Activated naive CD4-positive, alpha-beta T cell treated with Interleukin-2 at 50 U/mL for 16 hours (primary cell): ENCODE measurements around the gene KCNJ10.

Experiments used
- DNase-seq: peaks from one replicate; pipeline ENCODE4 v3.0.0-alpha.2; 2020

KCNJ10 gene

DNA sequence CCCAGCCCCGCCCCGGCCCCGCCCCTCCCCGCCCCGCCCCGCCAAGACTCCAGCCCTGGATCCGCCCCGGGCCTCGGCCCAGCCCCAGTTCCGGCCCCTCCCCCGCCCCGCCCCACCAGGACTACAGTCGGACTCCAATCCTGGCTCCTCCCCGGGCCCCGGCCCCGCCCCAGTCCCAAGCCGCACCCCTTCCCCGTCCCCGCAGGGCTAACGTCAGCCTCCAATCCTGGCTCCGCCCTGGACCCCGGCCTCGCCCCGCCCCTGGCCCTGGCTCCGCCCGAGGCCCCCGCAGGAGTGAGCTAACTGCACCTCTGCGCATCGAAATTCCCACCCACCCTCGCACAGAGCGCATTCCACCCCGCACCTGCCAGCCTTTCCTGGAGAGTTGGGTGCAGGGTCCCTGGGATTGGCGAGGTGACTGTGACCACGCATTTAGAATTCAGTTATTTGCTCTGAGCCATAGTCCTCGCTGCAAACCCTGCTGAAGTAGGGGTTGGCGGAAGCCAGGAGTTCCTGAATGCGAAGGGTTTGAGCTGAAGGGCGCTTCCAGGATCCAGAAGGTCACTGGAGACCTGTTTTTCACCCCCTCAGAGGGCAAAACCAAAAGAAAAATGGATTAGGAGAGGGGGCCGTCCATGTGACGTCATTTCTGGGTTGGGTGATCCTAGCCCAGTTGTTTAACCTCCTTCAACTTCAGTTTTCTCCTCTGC lies 29.0 kb upstream of the KCNJ10 start:
- peak; percentile 98 for DNase-seq

DNA sequence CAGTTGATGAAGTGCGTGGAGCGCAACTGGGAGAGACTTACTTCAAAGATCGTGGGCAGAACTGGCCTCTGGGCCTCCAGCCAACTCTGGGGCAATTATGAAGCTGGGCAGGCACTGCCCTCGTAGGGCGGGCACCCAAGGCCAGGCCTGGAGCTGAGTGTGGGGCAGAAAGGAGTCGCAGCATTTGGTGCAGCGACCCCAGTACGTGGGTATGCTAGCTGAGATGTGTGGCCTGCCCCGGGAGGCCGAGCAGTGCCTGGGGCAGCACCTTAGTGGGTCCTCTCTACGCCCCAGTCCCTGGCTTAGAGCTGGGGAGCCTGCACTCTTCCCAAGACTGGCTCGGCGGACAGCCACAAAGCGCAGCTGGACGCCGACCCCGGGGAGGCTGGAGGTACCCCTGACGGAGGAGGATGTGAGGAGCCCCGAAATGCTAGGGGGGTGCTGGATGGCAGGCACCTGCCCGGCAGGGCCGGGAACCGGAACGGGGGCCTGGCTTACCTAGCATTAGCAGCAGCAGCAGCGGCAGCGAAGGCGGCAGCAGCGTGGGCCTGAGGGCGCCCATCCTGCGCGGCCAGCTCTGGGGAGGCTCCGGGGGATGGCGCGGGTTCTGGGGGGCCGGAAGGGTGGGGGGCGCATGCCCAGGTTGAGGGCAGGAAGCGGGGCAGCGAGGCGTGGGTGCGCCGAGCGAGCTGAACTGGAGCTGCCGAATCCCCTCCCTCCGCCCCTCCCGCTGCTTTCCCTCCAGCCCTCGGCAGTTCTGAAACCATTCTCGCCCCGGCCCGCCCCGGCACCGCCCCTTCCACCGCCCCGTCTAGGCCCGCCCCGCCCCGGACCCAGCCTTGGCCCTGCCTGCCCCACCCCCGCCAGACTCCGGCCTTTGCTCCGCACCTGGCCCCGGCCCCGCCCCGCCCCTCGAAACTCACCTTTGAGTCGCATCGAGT lies 28.2 kb upstream of the KCNJ10 start, which contains the start of gene IGSF8:
Gene IGSF8, minus strand, starts transcription at position 709 of the 941 bp plus-strand sequence. Its CDS starts 147 bp downstream, at position 562.
- DNase-seq = peak; percentile 89

DNA sequence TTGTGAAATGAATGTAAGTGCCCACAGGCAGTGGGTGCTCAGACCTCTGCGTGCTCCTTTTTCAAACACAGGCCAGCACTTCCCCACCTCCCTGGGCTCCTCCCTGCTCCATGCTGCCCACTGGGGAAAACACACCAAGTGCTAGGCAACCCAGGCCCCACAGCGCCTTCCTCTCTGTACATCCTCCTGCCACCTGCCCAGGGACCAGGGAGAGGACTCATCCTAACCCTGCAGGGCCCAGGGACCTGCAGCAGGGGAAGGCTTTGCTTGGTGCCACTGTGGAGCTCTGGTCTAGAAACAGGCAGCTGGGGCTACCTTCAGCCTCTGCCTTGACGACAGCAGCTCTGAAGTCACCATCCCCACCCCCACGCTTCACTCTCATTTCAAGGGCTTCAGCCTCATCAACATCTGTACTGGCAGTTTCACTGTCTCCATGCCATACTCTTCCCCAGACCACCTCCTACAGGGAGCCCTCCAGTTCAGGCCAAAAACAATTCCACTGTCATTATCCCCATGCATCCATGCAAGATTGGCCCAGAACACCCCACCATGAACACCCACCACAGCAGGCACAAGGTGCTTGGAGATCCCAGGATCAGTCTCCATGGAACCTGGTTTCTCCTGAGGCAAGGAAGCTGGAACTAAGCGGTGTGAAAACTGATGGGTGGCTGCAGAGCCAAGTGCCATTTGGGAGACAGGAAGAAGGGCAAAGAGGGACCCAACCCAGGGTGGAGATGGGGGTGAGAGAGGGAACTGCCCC lies 27.4 kb upstream of the KCNJ10 start:
- peak; percentile 39 for DNase-seq

DNA sequence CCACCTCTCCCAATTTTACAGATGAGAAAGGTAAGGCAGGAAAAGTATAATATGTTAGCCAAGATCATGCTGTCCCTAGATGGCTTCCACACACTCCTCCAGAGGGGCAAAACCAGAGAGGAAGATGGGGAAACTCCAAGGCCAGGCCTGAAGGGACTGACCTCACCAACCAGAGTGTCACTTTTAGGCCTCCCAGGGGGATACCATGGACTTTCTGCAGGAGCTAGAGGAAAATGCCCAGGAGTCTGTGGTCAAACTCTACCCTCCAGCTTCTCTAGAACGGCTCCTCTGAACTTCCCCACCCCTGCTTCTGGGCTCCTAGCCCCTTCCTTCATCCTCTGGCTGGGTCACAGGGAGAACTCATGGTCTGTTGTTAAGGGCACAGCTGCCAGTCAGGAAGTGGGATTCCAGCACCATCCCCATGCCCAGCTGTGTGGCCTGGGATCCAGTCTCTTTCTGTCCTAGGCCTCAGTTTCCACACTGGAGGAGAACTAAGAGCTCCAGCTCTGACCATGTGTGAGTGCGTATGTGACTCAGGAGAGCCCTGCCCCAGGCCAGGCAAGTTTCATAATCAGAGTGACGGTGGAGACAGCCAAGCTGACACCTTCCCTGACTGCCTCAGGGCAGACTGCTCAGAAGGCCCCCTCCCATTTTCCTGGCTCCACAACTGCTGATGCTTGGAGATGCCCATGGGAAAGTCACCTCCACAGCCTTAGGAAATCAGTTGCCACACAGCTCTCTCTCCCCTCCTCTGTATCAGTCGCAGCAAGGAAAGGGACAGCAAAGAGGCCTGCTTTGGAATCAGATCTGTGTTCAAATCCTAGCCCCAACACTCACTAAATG lies 26.5 kb upstream of the KCNJ10 start:
- no peak for DNase-seq

DNA sequence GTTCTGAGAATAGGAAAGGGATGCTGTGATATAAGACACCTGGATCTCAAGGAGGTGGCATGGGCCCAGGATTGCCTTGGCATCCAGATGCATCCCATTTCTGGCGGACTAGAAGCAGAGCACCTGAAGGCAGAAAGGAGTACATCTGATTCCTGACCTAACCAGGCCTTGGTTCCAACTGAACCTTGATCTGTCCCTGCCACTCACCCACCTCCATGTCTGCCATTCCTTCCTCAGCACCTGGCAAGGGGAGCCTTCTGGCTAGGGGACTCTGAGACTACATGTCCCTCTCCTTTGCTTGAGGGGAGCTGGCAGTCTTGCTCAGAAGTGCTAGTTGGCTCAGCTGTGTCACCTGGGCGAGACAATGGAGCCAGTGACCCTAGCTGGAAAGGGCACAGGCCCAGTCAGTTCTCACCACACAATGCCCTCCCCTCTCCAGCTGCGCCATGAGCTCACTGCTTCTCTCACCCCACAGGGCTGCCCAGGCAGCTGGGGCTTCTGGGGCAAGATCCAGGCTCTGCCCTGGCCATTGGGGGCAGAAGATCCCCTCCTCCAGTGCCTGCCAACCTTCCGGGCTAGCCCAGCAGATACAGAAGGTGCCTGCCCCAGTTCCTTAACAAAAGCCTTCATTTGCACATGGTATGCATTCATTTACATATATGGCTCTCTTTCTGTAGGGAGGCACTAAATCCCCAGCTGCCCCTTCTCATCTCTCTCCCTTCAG lies 25.6 kb upstream of the KCNJ10 start:
- DNase-seq = no peak

DNA sequence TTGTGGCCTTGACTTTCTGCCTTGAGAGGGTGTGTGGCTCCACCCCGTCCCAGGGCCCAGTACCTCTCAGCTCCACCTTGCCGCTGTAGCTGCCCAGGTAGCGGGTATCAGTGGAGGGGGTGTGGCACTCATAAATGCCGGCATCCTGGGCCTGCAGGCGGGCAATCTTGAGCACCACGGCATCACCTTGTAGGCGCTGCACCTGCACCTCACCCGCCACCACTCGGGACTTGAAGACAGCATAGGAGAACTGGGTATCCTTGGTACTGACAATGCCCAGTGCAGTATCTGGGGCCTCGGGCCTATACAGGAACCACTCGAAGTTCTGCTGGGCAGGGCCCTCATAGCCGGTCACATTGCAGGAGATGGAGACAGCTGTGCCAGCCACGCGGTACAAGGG lies 24.8 kb upstream of the KCNJ10 start:
- DNase-seq = no peak

DNA sequence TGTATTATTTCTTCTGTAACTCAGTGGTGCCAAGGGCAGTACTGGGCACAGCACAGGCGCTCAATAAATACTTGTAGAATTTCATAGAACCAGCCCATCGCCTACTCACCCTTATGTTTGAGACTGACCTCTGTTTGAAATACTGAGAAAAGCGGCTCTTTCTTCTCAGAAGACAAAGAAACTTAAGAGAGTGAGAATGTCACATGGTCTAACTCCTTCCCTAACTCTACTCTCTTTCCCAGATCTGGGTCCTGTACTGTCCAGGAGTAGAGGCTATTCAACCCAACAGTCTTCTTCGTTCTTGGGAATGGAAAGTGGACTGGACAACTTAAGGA lies 24.3 kb upstream of the KCNJ10 start:
- no peak for DNase-seq

DNA sequence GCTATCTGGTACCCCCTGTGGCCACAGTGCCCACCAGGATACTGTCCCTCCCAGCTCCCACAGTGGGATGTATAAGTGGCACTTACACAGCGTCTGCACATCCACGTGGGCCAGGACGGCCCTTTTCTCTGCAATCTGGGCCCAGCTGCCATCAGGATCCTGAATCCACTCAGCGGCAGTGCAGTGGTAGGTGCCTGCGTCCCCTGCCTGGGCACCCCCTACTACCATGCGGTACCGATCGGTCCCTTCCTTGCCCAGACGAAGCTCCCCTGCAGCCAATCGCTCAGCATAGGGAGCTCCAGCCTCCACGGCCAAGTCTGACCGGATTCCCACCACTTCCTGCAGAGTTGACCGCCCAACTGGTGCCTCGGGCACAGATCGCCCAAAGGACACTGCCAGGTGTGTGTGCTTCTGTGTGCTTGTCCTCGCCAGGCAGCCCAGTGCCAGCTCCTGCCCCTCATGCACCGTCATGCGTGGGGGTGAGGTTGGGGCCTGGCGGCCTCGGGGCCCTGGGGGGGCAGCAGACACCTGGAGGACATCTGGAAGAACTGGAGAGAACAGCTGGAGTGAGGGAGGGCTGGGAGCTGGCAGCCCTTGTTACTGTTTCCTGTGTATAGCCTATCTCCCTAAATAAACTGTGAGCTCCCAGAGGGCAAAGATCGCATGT lies 23.8 kb upstream of the KCNJ10 start:
- no peak for DNase-seq

DNA sequence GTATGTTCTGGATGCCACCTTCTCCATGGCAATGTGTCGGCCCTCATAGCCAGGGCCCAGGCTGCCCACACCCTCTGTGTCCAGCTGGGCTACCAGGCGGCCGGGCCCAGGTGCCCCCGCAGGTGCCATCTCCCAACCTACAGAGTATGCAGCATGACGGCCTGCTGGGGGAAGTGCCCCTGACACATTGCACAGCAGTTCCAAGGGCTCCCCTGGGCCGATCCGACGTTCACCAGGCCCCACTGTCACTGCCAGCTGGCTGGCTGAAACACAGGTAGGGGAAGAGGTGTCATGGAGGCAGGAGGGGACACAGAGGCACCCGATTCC lies 23.1 kb upstream of the KCNJ10 start:
- no peak for DNase-seq

DNA sequence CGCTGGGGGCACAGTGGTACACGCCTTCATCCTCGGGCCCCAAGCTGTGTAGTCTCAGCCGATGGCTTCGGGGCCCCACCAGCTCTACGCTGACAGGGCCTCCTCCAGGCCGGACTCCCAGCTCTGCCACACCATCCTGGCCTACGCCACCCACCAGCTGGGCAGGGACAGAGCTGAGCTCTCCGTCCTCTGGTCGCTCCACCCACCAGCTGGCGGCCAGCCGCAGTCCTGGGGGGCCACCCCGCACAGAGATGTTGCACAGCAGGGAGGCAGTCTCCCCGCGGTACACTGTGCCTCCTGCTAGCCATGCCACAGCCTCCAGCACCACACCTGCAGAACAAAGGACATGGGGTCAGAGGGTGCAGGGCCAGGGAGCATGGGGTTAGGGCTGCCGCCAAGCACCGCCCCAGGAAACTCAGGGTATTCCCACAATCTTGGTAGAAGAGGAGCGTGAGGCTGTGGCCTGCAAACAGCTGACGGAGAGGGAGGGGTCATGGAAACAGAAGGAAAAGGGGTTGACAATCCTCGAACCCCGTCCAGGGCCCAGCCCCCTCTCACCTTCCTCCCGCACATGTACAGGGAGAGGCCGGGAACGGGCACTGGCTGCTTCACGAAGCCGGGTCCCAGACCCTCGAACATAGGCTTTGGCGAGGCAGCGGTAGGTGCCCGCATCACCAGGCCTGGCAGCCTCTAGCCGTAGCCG lies 22.6 kb upstream of the KCNJ10 start:
- DNase-seq = no peak

DNA sequence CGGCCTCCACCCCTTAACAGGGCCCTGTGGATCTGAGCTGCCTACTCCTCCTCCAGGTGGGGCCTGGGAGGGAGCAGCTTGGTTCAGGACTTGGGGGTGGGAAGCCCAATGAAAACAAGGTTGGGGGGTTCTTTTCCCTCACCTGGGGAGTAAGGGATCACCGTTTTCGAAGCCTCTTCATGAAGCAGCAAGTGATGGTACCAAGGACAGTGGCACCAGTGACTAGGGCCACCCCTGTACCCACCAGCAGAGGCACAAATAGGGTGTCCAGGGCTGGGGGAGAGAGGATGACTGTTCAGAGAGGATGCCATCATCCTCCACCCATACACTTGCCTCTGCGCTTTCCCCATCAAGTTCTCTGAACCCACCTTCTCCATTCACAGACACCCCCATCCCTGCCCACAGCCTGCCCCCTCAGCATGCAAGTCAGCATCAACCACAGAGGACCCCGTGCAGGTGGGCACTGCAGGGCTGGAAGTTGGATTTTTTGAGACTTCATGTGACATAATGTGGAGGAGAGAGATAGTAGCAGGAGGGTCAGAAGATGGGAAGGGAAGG lies 21.8 kb upstream of the KCNJ10 start:
- DNase-seq = no peak

DNA sequence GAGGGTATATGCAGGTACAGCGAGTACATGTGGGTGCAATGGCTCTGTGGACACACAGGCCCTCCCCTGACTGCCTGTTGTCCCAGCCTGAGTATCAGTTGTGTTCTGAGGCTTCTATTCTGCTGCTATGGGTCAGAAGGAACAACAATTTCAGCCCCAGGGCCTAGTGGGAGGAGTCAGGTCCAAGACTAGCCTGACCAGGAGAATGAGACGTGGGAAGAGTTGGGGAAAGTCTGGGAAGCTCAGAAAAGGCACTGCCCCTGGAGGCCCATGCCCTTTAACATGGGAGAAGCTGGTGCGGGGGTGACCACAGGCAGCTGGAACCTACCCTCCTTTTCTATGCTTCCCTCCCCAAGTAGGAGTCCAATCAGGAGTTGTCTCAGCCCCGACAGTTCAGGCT lies 20.8 kb upstream of the KCNJ10 start:
- no peak for DNase-seq

DNA sequence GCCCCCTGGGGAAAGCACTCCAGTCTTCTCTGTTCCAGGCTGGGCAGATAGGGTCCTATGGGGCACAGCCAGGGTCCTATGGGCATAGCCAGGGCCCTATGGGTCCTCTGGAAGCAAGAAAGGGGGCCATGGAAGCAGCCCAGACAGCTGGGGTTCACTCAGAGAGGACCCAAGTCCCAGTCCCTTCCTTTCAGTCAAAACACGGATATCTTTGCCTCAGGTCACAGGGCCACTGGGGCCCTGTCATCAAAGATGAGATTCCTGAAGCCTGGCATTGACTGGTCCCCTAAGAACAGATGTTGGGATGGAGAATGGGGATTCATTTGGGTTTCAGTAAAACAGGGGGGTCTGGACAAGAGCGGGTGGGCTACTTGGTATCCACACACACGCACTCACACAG lies 19.9 kb upstream of the KCNJ10 start:
- DNase-seq = no peak

DNA sequence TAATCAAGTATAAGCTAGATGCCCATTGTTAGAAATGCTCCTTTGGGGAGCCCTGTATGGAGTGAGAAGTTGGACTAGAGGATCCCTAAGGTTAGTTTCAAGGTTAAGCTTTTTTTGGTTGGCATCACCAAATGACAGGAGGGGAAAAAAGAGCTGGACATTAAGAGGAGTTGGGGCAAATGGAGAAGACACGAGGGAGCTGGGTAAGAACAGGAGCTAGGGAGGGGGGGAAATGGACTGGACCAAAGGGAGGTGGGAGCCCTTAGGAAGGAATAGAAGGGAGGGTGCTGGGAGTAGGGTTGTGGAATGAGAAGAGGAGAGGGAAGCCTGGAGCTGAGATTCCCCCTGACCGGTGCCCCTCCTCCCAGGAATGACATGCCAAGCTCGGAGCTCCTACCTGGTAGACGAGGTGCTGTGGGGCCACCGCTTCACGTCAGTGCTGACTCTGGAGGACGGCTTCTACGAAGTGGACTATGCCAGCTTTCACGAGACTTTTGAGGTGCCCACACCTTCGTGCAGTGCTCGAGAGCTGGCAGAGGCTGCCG lies 17.2 kb upstream of the KCNJ10 start:
- no peak for DNase-seq

DNA sequence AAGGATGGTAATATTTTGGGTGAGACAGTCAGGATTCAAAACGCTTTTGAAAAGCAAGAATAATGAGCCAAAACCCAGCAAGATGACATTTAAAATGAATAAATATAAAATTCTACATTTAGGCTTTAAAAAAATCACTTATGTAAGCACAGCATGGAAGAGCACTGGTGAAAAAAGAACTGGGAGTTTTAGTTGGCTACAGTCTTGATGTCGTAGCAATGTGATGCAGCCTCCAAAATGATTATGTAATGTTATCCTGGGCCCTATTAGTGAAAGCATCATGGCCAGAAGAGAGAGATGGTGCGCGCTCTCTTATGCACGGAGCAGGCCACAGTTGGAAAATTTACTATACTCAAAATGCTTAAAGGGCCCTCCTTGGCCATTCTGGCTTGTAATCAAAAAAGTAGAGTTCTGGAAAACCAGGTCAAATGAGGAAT lies 16.5 kb upstream of the KCNJ10 start:
- no peak for DNase-seq

DNA sequence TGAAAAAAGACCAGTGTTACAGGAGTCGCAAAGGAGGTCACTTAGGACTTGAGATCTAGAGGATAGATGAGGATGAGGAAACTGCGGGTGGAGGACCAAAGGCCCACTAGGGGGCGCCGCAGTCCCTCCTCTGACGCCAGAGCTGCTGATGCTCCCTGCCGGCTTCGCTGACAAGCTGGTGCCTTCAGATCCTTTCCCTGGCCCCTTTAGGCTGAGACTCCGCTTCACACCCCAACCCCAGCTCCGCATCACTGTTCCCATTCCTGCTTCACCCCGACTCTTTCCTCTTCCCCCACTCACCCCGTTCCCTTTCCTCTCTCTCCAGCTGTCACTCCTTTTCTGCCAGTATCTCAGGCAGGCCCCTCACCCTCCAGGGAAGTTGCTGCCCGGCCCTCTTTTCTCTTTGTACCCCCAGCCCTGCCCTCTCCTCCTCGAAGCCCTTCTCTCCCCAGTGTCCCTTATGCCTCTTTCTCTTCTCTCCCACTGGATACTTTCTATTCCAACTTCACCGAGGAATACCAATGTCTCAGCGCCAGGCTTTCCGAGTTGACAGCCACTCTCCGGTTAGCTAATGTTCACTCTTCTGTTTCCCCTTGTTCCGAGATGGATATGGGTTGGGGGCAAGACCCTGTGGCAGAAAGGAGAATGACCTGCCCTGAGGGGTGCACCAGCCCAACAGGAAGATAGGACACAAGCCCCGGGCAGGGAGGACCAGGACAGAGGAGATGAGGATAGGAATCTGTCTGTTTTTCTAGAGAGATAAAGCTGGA lies 15.9 kb upstream of the KCNJ10 start:
- peak; percentile 78 for DNase-seq

DNA sequence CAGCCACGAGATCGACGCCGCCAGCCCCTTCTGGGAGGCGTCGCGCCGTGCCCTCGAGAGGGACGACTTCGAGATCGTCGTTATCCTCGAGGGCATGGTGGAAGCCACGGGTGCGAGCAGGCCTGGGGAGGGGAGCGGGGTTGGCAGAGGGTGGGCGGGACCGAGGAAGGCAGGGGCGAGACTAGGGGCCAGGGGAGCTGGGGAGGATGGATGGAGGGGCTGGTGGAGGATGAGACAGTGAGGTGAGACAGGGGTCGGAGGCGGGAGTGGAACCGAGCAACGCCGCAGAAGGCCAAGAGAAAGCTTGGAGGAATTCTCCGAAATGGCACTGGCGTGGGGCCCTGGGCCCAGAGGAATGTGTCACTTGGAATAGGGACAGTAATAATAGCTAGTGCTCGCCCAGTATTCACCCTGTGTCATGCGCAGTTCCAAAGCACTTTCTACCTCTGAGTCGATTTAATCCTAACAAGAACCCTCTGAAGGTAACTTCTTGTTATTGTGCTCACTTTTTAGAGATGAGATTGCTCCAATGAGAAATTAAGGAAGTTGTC lies 14.9 kb upstream of the KCNJ10 start:
- DNase-seq = no peak

DNA sequence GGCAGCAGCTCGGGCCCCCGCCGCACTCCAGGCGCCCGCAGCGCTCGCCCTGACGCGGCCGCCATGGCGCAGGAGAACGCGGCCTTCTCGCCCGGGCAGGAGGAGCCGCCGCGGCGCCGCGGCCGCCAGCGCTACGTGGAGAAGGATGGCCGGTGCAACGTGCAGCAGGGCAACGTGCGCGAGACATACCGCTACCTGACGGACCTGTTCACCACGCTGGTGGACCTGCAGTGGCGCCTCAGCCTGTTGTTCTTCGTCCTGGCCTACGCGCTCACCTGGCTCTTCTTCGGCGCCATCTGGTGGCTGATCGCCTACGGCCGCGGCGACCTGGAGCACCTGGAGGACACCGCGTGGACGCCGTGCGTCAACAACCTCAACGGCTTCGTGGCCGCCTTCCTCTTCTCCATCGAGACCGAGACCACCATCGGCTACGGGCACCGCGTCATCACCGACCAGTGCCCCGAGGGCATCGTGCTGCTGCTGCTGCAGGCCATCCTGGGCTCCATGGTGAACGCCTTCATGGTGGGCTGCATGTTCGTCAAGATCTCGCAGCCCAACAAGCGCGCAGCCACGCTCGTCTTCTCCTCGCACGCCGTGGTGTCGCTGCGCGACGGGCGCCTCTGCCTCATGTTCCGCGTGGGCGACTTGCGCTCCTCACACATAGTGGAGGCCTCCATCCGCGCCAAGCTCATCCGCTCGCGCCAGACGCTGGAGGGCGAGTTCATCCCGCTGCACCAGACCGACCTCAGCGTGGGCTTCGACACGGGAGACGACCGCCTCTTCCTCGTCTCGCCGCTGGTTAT lies 14.2 kb upstream of the KCNJ10 start:
- DNase-seq = peak; percentile 80
